Gastroesophageal sphincter (tissue), 4 donors: Measurements from ENCODE around the gene NEU1. TPM values are rescaled to one million over a fixed set of nuclear protein-coding genes. Genes with fewer than 3 reads are reported as not detected.
"Not testable (repeated sequence)": the region's sequence is repeated elsewhere in the genome, so short reads cannot be mapped to it uniquely, and the experiment has no call there.

ENCODE experiments used
- ATAC-seq: fragments of 150-250 bp; one replicate; pipeline ENCODE4 v1.9.1; 2016; ENCODE audit warnings: mild to moderate bottlenecking, moderate library complexity
- H3K27ac ChIP-seq, 4 donors: fragments of 200-600 bp; sonication (generic) in 3 of 4; 1 replicate in 3 of 4; 2 replicates in 1 of 4; pipeline ENCODE4 v1.5.1; 2016 to 2019
- H3K27me3 ChIP-seq: fragments of 200-600 bp; sonication (generic); one replicate; pipeline ENCODE4 v1.5.1; 2019
- H3K36me3 ChIP-seq, 2 donors: fragments of 200-600 bp; sonication (generic); one replicate each; pipeline ENCODE4 v1.5.1; 2019; ENCODE audit warnings: control low read depth in 1 of 2
- H3K4me1 ChIP-seq, 3 donors: fragments of 200-600 bp; sonication (generic); 1 replicate in 2 of 3; 2 replicates in 1 of 3; pipeline ENCODE4 v1.5.1; 2016 to 2019; ENCODE audit warnings: control low read depth in 2 of 3
- H3K4me3 ChIP-seq, 2 donors: fragments of 200-600 bp; sonication (generic); one replicate each; pipeline ENCODE4 v1.5.1; 2019; ENCODE audit warnings: mild to moderate bottlenecking in 1 of 2, moderate library complexity in 1 of 2
- H3K9me3 ChIP-seq, 3 donors: fragments of 200-600 bp; sonication (generic); one replicate each; pipeline ENCODE4 v1.5.1; 2017 to 2019; ENCODE audit warnings: control low read depth in 2 of 3
- EP300 ChIP-seq: sonication (generic); formaldehyde crosslinking; IDR thresholded peaks from one replicate; pipeline ENCODE4 v1.6.1; 2017; ENCODE audit warnings: antibody characterized with exemption, mild to moderate bottlenecking
- POLR2A ChIP-seq, 2 donors: fragments of 450-650 bp; IDR thresholded peaks; one replicate each; pipeline ENCODE4 v1.6.1; 2017; ENCODE audit warnings: antibody characterized with exemption in 2 of 2, mild to moderate bottlenecking in 2 of 2, moderate library complexity in 1 of 2
- POLR2AphosphoS5 ChIP-seq: sonication (generic); formaldehyde crosslinking; IDR thresholded peaks from one replicate; pipeline ENCODE4 v1.6.1; 2017; ENCODE audit warnings: antibody characterized with exemption
- WGBS, 2 donors: methylation state at CpG; one replicate each; pipeline ENCODE4 v1.1.5; 2018; ENCODE audit warnings: low coverage in 1 of 2; 5-methylcytosine and 5-hydroxymethylcytosine counted together
- total RNA-seq, 4 donors: library from RNA; depleted of rRNA; stranded (reverse); fragments of >200 nt; gene quantifications; one replicate each; pipeline ENCODE4 v1.1.0, GENCODE V29; 2016
- TF ChIP-seq, protein P1 (sequence below), 4 experiments: fragments of 200-600 bp in 2 of 4; fragments of 450-650 bp in 2 of 4; sonication (generic) in 1 of 4; IDR thresholded peaks; one replicate each; pipeline ENCODE4 v1.5.1; 2017 to 2019; ENCODE audit warnings: antibody characterized with exemption in 4 of 4, mild to moderate bottlenecking in 2 of 4, moderate library complexity in 2 of 4

The NEU1 gene
- total RNA-seq, 4 donors from 2014 or later: 28.2 to 39.1 (median 30.5) TPM

DNA sequence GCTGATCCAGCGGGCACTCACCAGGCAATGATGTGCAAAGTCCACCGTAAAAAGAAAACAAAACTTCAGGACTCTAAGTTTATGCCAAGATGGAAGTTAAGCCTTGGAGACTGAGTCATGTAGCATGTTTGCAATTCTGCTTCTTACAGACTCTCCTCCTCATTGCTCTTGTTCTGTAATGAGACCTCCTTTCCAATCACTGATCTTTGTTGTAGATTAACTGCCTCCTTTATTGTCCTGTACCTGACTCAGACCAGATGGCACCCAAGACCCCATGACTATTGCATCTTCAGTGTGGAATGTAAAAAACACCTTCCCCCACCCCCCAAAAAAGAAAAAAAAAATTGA, 11.2 kb downstream of the NEU1 start:
- H3K4me1 ChIP-seq: no peaks in the 10 kb centered on the region
- H3K27ac ChIP-seq: no peak overlapping the region
- no peak overlapping the region for H3K4me3 ChIP-seq
- WGBS, 2 donors: 59 to 80% methylated on average over 1 to 2 of the region's 2 CpGs
- H3K9me3 ChIP-seq: no peaks in the 10 kb centered on the region
- TF ChIP-seq POLR2A (IDR thresholded peaks at IDR 0.05): no peak
- TF ChIP-seq, protein P1, sequence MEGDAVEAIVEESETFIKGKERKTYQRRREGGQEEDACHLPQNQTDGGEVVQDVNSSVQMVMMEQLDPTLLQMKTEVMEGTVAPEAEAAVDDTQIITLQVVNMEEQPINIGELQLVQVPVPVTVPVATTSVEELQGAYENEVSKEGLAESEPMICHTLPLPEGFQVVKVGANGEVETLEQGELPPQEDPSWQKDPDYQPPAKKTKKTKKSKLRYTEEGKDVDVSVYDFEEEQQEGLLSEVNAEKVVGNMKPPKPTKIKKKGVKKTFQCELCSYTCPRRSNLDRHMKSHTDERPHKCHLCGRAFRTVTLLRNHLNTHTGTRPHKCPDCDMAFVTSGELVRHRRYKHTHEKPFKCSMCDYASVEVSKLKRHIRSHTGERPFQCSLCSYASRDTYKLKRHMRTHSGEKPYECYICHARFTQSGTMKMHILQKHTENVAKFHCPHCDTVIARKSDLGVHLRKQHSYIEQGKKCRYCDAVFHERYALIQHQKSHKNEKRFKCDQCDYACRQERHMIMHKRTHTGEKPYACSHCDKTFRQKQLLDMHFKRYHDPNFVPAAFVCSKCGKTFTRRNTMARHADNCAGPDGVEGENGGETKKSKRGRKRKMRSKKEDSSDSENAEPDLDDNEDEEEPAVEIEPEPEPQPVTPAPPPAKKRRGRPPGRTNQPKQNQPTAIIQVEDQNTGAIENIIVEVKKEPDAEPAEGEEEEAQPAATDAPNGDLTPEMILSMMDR (IDR thresholded peaks at IDR 0.05): no peak
- no peak for TF ChIP-seq POLR2AphosphoS5
- TF ChIP-seq EP300: no peak
- no peaks in the 10 kb centered on the region for H3K27me3 ChIP-seq
- H3K36me3 ChIP-seq: no peaks in the 10 kb centered on the region
- ATAC-seq: no peak

DNA sequence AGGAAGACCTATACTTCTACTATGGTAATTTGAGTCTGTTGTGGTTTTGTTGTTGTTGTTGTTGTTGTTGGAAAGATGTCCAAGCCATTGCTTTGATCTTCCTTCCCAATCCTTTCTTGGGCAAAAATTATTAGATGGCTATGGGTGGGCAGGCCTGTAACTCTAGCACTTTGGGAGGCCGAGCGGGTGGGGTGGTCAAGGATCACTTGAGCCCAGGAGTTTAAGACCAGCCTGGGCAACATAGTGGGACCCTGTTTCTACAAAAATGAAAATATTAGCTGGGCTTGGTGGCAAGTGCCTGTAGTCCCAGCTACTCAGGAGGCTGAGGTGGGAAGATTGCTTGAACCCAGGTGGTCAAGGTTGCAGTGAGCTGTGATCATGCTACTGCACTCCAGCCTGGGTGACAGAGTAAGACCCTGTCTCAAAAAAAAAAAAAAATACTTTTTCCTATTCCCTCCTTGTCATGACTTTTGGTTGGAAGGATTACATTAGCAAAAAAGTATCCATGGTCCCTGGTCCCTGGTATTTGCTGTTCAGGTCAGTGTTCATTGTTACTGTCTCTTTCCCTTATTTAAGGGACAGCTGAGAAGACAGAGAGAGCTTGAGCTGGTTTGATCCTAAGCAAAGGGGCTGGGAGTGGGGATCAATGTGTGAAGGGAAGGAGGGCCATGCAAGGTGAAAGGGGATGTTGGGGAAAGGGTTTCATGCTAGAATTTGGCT, 11.7 kb downstream of the NEU1 start:
- Histone ChIP-seq H3K4me3 (no peak overlapping the region), H3K9me3 (no peaks in the 10 kb centered on the region), H3K27me3 (no peaks in the 10 kb centered on the region), H3K27ac (no peak overlapping the region), H3K36me3 (no peaks in the 10 kb centered on the region), H3K4me1 (no peaks in the 10 kb centered on the region)
- no peak for ATAC-seq
- TF ChIP-seq, protein P1 (IDR thresholded peaks at IDR 0.05): no peak
- no peak for TF ChIP-seq POLR2AphosphoS5
- no peak for TF ChIP-seq EP300
- no peak for TF ChIP-seq POLR2A (IDR thresholded peaks at IDR 0.05)
- 100% methylated on average over 2 of the region's 2 CpGs; no CpG with 5 or more reads in 1 of the 2 donors for WGBS, 2 donors

DNA sequence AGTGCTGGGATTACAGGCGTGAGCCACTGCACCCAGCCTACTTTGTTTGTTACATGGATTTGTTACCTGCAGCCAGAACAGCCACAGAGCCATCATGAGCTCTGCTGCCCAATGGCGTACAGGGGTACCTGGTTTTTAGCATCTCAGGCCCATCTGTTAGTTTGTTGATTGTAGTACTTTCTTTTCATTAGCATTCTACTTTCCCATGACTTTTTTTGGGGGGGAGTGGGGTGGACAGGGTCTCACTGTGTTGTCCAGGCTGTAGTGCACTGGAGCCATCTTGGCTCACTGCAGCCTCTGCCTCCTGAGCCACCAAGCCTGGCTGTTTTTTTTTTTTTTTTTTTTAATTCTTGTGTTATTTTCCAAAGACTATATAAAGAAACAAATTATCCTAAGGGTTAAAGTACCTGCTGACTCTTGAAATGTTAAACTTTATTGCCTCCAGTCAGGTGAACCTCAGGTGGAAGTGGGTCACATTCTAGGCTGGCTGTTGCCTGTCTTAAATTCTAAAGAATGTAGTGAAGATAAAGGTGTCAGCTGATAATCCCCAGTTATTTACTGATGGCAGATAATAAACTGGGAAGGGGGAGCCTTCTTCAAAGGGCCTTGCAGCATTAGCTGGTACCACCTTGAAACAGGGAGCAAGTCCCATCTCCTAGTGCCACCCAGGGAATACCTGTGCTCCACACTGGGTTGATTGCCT, 15.2 kb downstream of the NEU1 start:
- no peak for ATAC-seq
- H3K4me3 ChIP-seq: no peak overlapping the region
- H3K4me1 ChIP-seq: no peaks in the 10 kb centered on the region
- no peak overlapping the region for H3K27ac ChIP-seq
- no peak for TF ChIP-seq EP300
- no peaks in the 10 kb centered on the region for H3K9me3 ChIP-seq
- peaks cover 0 to 8% of the 10 kb centered on the region in 2 donors for H3K36me3 ChIP-seq
- WGBS, 2 donors: 63 to 100% methylated on average over 1 to 2 of the region's 2 CpGs
- H3K27me3 ChIP-seq: no peaks in the 10 kb centered on the region

DNA sequence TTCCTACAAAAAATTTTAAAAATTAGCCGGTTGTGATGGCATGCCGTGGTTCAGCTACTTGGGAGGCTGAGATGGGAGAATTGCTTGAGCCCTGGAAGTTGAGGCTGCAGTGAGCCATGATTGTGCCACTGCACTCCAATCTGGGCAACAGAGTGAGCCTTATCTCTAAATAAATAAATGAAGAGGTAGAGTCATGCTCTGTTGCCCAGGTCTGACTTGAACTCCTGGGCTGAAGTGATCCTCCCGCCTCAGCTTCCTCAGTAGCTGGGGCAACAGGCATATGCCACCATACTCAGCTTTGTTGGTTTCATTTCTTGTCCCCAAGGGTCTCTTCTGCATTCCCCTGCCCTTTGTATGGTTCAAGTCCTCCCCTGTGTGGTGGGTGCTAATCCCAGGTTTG, 18.1 kb downstream of the NEU1 start:
- no peak for ATAC-seq
- 97% methylated on average over 3 of the region's 3 CpGs; no CpG with 5 or more reads in 1 of the 2 donors for WGBS, 2 donors

DNA sequence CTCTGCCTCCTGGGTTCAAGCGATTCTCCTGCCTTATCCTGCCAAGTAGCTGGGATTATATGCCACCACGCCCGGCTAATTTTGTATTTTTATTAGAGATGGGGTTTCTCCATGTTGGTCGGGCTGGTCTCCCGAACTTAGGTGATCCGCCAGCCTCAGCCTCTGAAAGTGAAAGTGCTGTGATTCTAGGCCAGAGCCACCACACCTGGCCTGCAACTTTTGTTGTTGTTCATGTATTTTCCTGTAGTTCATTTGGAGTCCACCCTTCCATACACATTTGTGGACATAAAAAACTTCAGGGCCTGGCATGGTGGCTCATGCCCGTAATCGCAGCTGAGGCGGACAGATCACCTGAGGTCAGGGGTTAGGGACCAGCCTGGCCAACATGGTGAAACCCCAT, 20.6 kb downstream of the NEU1 start:
- 91 to 93% methylated on average over 3 to 6 of the region's 9 CpGs for WGBS, 2 donors
- H3K9me3 ChIP-seq: no peaks in the 10 kb centered on the region
- peaks cover 0 to 56% of the 10 kb centered on the region in 2 donors for H3K36me3 ChIP-seq
- TF ChIP-seq, protein P1 (IDR thresholded peaks at IDR 0.05): no peak
- TF ChIP-seq POLR2AphosphoS5 (no peak), POLR2A (IDR thresholded peaks at IDR 0.05) (no peak), EP300 (no peak)
- ATAC-seq: no peak
- no peaks in the 10 kb centered on the region for H3K27me3 ChIP-seq
- peaks cover 0 to 21% (median 4%) of the 10 kb centered on the region in 3 donors for H3K4me1 ChIP-seq
- no peak overlapping the region for H3K27ac ChIP-seq
- H3K4me3 ChIP-seq: no peak overlapping the region

More for the DNA sequence above, 18.1 kb downstream of the NEU1 start:
- Histone ChIP-seq H3K4me3 (no peak overlapping the region), H3K36me3 (peaks cover 0 to 31% of the 10 kb centered on the region in 2 donors), H3K27ac (no peak overlapping the region), H3K9me3 (no peaks in the 10 kb centered on the region), H3K27me3 (no peaks in the 10 kb centered on the region), H3K4me1 (no peaks in the 10 kb centered on the region)
- TF ChIP-seq POLR2A (IDR thresholded peaks at IDR 0.05) (no peak), EP300 (no peak), POLR2AphosphoS5 (no peak)

DNA sequence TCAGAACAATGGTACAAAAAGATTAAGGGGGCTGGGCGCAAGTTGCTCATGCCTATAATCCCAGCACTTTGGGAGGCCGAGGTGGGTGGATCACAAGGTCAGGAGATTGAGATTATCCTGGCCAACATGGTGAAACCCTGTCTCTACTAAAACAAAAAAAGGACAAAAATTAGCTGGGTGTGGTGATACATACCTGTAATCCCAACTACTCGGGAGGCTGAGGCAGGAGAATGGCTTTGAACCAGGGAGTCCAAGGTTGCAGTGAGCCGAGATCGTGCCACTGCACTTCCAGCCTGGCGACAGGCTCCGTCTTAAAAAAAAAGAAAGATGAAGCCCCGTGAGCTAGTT, 22.9 kb downstream of the NEU1 start:
- ATAC-seq, H3K4me3 ChIP-seq, H3K27me3 ChIP-seq, H3K27ac ChIP-seq, H3K9me3 ChIP-seq: not testable (repeated sequence)
- peaks cover 4 to 39% (median 17%) of the 10 kb centered on the region in 3 donors for H3K4me1 ChIP-seq
- 65 to 74% methylated on average over 4 to 8 of the region's 8 CpGs for WGBS, 2 donors
- peaks cover 0 to 61% of the 10 kb centered on the region in 2 donors for H3K36me3 ChIP-seq
